Measurements from ENCODE around the gene TXNL4A. TPM values are rescaled to one million over a fixed set of nuclear protein-coding genes. Genes with fewer than 3 reads are reported as not detected.

TXNL4A gene
- total RNA-seq, 1 experiment from 2014 or later: 178 TPM

DNA sequence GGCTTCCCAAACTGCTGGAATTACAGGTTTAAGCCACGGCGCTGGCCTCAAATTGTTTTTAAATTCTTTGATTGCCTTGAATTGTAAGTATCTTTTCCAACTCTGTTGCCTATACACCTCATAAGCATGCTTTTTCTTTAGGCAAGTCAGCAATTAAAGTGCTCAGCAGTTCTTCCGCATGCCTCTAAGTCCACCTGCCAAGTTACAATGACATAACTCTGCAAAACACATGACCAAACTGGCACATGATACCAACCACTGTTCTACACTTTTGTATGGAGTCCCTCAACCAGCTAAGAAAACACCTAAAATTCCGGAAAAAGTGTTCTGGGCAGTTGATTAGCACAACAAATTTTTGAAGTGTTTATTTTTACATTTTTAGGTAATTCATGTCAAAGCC, 5.1 kb downstream of the TXNL4A start:
- no peak overlapping the region for H3K4me2 ChIP-seq (ENCODE audit: low read length)
- ChIA-PET CTCF (no interaction called here), RAD21 (ENCODE audit: low non-redundant PET in 1 of 2, low total read pairs in 2 of 2, uncharacterized antibody in 2 of 2, unreplicated experiment in 2 of 2) (no interaction called here), POLR2A (no interaction called here)
- no peak overlapping the region for H3K9ac ChIP-seq (ENCODE audit: low read length)
- TF ChIP-seq YY1 (IDR thresholded peaks at IDR 0.05; ENCODE audit: extremely low read depth, insufficient replicate concordance, low read depth, low read length) (no peak), CEBPB (IDR thresholded peaks at IDR 0.05; ENCODE audit: low read depth) (no peak), SRF (IDR thresholded peaks at IDR 0.05; ENCODE audit: low read depth) (no peak), EZH2 (IDR thresholded peaks at IDR 0.05) (no peak), ELF1 (IDR thresholded peaks at IDR 0.05; ENCODE audit: borderline replicate concordance, low read depth) (no peak), RAD21 (IDR thresholded peaks at IDR 0.05; ENCODE audit: low read depth) (no peak)
- TF ChIP-seq, protein P1, sequence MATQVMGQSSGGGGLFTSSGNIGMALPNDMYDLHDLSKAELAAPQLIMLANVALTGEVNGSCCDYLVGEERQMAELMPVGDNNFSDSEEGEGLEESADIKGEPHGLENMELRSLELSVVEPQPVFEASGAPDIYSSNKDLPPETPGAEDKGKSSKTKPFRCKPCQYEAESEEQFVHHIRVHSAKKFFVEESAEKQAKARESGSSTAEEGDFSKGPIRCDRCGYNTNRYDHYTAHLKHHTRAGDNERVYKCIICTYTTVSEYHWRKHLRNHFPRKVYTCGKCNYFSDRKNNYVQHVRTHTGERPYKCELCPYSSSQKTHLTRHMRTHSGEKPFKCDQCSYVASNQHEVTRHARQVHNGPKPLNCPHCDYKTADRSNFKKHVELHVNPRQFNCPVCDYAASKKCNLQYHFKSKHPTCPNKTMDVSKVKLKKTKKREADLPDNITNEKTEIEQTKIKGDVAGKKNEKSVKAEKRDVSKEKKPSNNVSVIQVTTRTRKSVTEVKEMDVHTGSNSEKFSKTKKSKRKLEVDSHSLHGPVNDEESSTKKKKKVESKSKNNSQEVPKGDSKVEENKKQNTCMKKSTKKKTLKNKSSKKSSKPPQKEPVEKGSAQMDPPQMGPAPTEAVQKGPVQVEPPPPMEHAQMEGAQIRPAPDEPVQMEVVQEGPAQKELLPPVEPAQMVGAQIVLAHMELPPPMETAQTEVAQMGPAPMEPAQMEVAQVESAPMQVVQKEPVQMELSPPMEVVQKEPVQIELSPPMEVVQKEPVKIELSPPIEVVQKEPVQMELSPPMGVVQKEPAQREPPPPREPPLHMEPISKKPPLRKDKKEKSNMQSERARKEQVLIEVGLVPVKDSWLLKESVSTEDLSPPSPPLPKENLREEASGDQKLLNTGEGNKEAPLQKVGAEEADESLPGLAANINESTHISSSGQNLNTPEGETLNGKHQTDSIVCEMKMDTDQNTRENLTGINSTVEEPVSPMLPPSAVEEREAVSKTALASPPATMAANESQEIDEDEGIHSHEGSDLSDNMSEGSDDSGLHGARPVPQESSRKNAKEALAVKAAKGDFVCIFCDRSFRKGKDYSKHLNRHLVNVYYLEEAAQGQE (IDR thresholded peaks at IDR 0.05; ENCODE audit: low read depth): no peak
- no peak overlapping the region for H2AFZ ChIP-seq (ENCODE audit: low read depth, low read length, poor library complexity, severe bottlenecking)
- H3K9me2 ChIP-seq (ENCODE audit: insufficient read depth): no peaks in the 10 kb centered on the region
- H3K79me2 ChIP-seq (ENCODE audit: insufficient read depth, low read length): peaks cover 100% of the 10 kb centered on the region
- no TSS peak for BruUV-seq (replicated peaks)
- H3K27ac ChIP-seq (ENCODE audit: low read depth, low read length): no peak overlapping the region
- H3K4me3 ChIP-seq (replicated peaks in 1 of 2; ENCODE audit: low read depth in 1 of 2, low read length in 2 of 2): no peak overlapping the region
- H4K20me1 ChIP-seq (ENCODE audit: insufficient read depth): peaks cover 68% of the 10 kb centered on the region; the same call in 1 of the 2 replicates
- DNase-seq (ENCODE audit: low read depth, low spot score) (no peak), ATAC-seq (no peak)
- H3K27me3 ChIP-seq (ENCODE audit: insufficient read depth, low read length): no peaks in the 10 kb centered on the region
- intact Hi-C loops (cut with micrococcal nuclease): loop anchor here (10.0 kb wide), 1 partner anchor 132 kb away; no protein-coding TSS in a partner anchor
- peaks cover 5 to 29% of the 10 kb centered on the region in 2 experiments for H3K4me1 ChIP-seq (ENCODE audit: control insufficient read depth in 1 of 2, insufficient read depth in 2 of 2, low read length in 2 of 2)
- H3K36me3 ChIP-seq (ENCODE audit: control insufficient read depth in 1 of 2, insufficient read depth in 2 of 2, low read length in 2 of 2): peaks cover 16 to 35% of the 10 kb centered on the region in 2 experiments; a peak in 3 of 4 replicates
- no peaks in the 10 kb centered on the region for H3K9me3 ChIP-seq (ENCODE audit: control insufficient read depth in 1 of 2, insufficient read depth in 1 of 2, low read depth in 1 of 2, low read length in 2 of 2)
